Measurements from ENCODE around the gene MAP1LC3A.

DNA sequence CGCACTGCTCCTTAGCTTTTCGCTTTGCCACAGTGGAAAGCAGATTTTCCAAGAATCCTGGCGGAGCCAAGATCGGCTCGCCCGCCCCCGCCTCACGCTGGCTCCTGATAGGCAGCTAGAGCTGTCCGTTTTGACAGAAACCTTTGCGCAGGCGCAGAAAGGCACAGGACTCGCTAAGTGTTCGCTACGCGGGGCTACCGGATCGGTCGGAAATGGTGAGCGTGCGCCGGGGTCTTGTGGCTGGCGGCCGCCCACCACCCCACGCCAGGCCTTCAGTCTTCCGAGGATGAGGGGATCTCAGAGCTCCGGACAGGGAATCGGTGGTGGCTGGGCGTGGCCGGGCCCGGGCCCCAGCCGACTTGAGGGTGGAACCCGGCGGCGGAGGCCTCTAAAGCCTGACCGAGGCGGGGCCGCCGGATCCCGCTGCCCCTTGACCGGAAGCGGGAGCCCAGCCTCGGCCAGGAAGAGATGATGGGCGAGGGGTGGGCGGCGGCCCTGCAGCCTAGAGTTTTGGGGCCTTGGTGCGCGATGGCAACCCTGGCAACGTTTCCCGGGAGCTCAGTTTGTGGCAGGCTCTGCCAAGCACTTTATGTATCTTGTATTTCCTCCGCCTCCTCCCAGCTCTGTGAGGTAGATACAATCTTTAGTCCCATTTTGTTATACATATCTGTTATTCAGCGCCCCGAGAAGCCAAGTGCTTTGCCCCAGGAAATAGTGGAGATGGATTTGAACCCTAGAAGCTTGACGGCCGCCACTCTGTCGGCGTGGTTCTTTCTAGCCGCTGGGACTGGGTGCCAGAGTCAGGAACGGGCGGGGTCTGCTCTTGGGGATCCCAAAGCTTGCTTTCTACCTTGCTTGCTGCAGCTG lies 42.0 kb upstream of the MAP1LC3A start, which contains the start of gene DYNLRB1:
- TF ChIP-seq, protein P1, sequence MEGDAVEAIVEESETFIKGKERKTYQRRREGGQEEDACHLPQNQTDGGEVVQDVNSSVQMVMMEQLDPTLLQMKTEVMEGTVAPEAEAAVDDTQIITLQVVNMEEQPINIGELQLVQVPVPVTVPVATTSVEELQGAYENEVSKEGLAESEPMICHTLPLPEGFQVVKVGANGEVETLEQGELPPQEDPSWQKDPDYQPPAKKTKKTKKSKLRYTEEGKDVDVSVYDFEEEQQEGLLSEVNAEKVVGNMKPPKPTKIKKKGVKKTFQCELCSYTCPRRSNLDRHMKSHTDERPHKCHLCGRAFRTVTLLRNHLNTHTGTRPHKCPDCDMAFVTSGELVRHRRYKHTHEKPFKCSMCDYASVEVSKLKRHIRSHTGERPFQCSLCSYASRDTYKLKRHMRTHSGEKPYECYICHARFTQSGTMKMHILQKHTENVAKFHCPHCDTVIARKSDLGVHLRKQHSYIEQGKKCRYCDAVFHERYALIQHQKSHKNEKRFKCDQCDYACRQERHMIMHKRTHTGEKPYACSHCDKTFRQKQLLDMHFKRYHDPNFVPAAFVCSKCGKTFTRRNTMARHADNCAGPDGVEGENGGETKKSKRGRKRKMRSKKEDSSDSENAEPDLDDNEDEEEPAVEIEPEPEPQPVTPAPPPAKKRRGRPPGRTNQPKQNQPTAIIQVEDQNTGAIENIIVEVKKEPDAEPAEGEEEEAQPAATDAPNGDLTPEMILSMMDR (conservative IDR thresholded peaks at IDR 0.05; ENCODE audit: low read length): no peak
- no peak for TF ChIP-seq EZH2phosphoT487 (IDR thresholded peaks at IDR 0.05; ENCODE audit: borderline replicate concordance, low read depth, low read length)
